Mesenchymal stem cell (in vitro differentiated cells and primary cell): Measurements from ENCODE around the gene SNX22.

Experiments
- DNase-seq: peaks from one replicate; pipeline ENCODE4 v3.0.0-alpha.2; 2013
- H2AFZ ChIP-seq: one replicate; pipeline ENCODE4 v1.6.1; 2013; ENCODE audit warnings: low read depth, mild to moderate bottlenecking, control low read depth, inconsistent platforms, low read length, moderate library complexity
- H2AK5ac ChIP-seq: 2 replicates; pipeline ENCODE4 v1.6.1; 2013; ENCODE audit warnings: low read length, moderate library complexity, mild to moderate bottlenecking, inconsistent platforms; ENCODE audit not compliant: severe bottlenecking
- H2BK120ac ChIP-seq: one replicate; pipeline ENCODE4 v1.6.1; 2013; ENCODE audit warnings: low read depth, mild to moderate bottlenecking, inconsistent platforms, low read length, moderate library complexity
- H2BK12ac ChIP-seq, 2 experiments: one replicate each; pipeline ENCODE4 v1.6.1; 2013; ENCODE audit warnings: inconsistent platforms in 2 of 2, low read length in 2 of 2, mild to moderate bottlenecking in 2 of 2, moderate library complexity in 2 of 2, control low read depth in 1 of 2
- H2BK15ac ChIP-seq: one replicate; pipeline ENCODE4 v1.6.1; 2013; ENCODE audit warnings: mild to moderate bottlenecking, low read depth, inconsistent platforms; ENCODE audit not compliant: poor library complexity, severe bottlenecking
- H2BK5ac ChIP-seq: 2 replicates; pipeline ENCODE4 v1.6.1; 2013; ENCODE audit warnings: low read depth, mild to moderate bottlenecking, low read length, control low read depth, inconsistent platforms; ENCODE audit not compliant: poor library complexity, severe bottlenecking
- H3K14ac ChIP-seq, 2 experiments: one replicate each; pipeline ENCODE4 v1.6.1; 2013; ENCODE audit warnings: inconsistent platforms in 2 of 2, low read length in 2 of 2, control low read depth in 1 of 2, mild to moderate bottlenecking in 1 of 2, moderate library complexity in 1 of 2
- H3K18ac ChIP-seq, 2 experiments: one replicate each; pipeline ENCODE4 v1.6.1; 2013; ENCODE audit warnings: inconsistent platforms in 2 of 2, low read length in 2 of 2, control low read depth in 1 of 2, low read depth in 1 of 2, mild to moderate bottlenecking in 1 of 2
- H3K23ac ChIP-seq, 2 experiments: one replicate each; pipeline ENCODE4 v1.6.1; 2013; ENCODE audit warnings: inconsistent platforms in 2 of 2, low read length in 2 of 2, mild to moderate bottlenecking in 2 of 2, moderate library complexity in 2 of 2, control low read depth in 1 of 2
- H3K27ac ChIP-seq: 2 replicates; pipeline ENCODE4 v1.5.1; 2013; ENCODE audit warnings: mild to moderate bottlenecking, moderate library complexity, low read length, control low read depth, inconsistent platforms; ENCODE audit not compliant: poor library complexity, severe bottlenecking
- H3K27me3 ChIP-seq, 2 experiments: 2 replicates each; pipeline versions ENCODE4 v1.6.1 to v1.7.0; 2013; ENCODE audit warnings: low read length in 2 of 2, mild to moderate bottlenecking in 2 of 2, moderate library complexity in 2 of 2, control low read depth in 1 of 2, inconsistent platforms in 1 of 2; ENCODE audit not compliant: control insufficient read depth in 1 of 2, insufficient read depth in 1 of 2
- H3K36me3 ChIP-seq, 2 experiments: 2 replicates each; pipeline versions ENCODE4 v1.6.1 to v1.7.0; 2013; ENCODE audit warnings: low read length in 2 of 2, control low read depth in 1 of 2, inconsistent platforms in 1 of 2, low read depth in 1 of 2, mild to moderate bottlenecking in 1 of 2; ENCODE audit not compliant: insufficient read depth in 2 of 2, control insufficient read depth in 1 of 2
- H3K4ac ChIP-seq, 2 experiments: one replicate each; pipeline ENCODE4 v1.6.1; 2013; ENCODE audit warnings: inconsistent platforms in 2 of 2, low read length in 2 of 2, mild to moderate bottlenecking in 2 of 2, moderate library complexity in 2 of 2, control low read depth in 1 of 2, low read depth in 1 of 2
- H3K4me1 ChIP-seq: 2 replicates; pipeline ENCODE4 v1.6.1; 2013; ENCODE audit warnings: low read depth, low read length, control low read depth; ENCODE audit not compliant: control insufficient read depth, insufficient read depth
- H3K4me2 ChIP-seq: 2 replicates; pipeline ENCODE4 v1.6.1; 2013; ENCODE audit warnings: low read length, mild to moderate bottlenecking, inconsistent platforms; ENCODE audit not compliant: poor library complexity, severe bottlenecking
- H3K4me3 ChIP-seq, 2 experiments: 2 replicates each; pipeline versions ENCODE4 v1.5.1 to v1.7.0; 2013; ENCODE audit warnings: low read length in 2 of 2, mild to moderate bottlenecking in 2 of 2, control low read depth in 1 of 2, low read depth in 1 of 2; ENCODE audit not compliant: insufficient read depth in 1 of 2
- H3K79me1 ChIP-seq: replicated peaks from 2 replicates; pipeline ENCODE4 v1.6.1; 2013; ENCODE audit warnings: mild to moderate bottlenecking, control low read depth, low read length, inconsistent platforms; ENCODE audit not compliant: poor library complexity, severe bottlenecking
- H3K9ac ChIP-seq: 2 replicates; pipeline ENCODE4 v1.7.0; 2013; ENCODE audit warnings: mild to moderate bottlenecking, low read length, moderate library complexity
- H3K9me3 ChIP-seq: 2 replicates; pipeline ENCODE4 v1.7.0; 2013; ENCODE audit warnings: mild to moderate bottlenecking, low read length; ENCODE audit not compliant: control insufficient read depth
- H4K8ac ChIP-seq: one replicate; pipeline ENCODE4 v1.6.1; 2013; ENCODE audit warnings: inconsistent platforms, mild to moderate bottlenecking, low read length, moderate library complexity
- H4K91ac ChIP-seq: one replicate; pipeline ENCODE4 v1.6.1; 2013; ENCODE audit warnings: mild to moderate bottlenecking, low read length, inconsistent platforms
- WGBS: methylation state at CpG from one replicate; pipeline ENCODE4 v1.1.7; 2013; ENCODE audit warnings: mixed read lengths; 5-methylcytosine and 5-hydroxymethylcytosine counted together

Gene SNX22

DNA sequence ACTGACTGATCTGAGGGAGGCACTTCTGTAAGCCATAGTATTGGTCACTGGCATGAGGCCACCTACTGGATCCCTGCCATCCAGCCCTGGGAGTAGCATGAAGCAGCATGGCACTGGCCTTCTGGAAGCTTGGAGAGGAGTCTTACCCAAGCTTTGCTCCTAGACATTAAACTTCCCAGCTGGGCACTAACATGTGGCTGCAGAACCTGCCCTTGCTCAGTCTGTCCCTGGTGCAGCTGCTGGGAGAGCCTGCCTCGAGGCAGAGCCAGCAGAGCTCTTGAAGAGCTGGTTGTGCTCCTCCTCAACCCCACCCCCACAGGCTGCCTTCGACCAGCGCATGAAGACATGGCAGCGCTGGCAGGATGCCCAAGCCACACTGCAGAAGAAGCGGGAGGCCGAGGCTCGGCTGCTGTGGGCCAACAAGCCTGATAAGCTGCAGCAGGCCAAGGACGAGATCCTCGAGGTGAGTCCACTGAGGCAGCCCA lies 17.1 kb upstream of the SNX22 start:
- Histone ChIP-seq H3K27me3 (no peaks in the 10 kb centered on the region), H4K8ac (no peak overlapping the region), H3K27ac (no peak overlapping the region), H3K4ac (no peak overlapping the region), H2BK12ac (no peak overlapping the region), H3K79me1 (peaks cover 20% of the 10 kb centered on the region), H2BK120ac (no peak overlapping the region), H2BK15ac (no peak overlapping the region), H3K9me3 (no peaks in the 10 kb centered on the region), H3K23ac (no peak overlapping the region), H2BK5ac (no peak overlapping the region), H2AFZ (no peak overlapping the region), H3K14ac (no peak overlapping the region), H2AK5ac (no peak overlapping the region), H3K9ac (no peak overlapping the region), H3K4me2 (no peak overlapping the region), H3K4me3 (no peak overlapping the region), H3K36me3 (peaks cover 77 to 87% of the 10 kb centered on the region in 2 experiments), H4K91ac (no peak overlapping the region), H3K18ac (no peak overlapping the region), H3K4me1 (peaks cover 10% of the 10 kb centered on the region)
- WGBS: 96% methylated on average over 9 of the region's 9 CpGs
- DNase-seq: no peak

DNA sequence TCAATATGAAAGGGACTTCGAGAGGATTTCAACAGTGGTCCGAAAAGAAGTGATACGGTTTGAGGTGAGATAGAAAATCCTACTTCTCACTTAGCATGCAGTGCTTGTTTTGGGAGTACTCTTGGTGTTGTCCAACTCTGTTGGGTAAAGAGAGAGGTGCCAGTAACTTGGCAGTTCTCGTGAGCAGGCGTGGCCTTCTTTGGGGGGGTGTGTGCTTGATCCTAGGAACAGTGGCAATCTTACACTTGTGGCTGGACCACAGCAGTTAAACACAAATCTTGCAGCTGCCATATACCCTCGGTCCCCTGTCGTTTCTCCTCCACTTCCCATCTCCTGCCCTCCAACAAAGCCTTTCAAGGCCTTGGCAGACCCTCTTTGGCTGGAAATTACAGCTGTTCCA lies 15.2 kb upstream of the SNX22 start:
- DNase-seq: no peak
- H3K36me3 ChIP-seq: peaks cover 66 to 79% of the 10 kb centered on the region in 2 experiments
- H2AK5ac ChIP-seq: no peak overlapping the region
- no peak overlapping the region for H3K27ac ChIP-seq
- no peak overlapping the region for H3K14ac ChIP-seq
- H3K4me3 ChIP-seq: no peak overlapping the region
- H3K4me1 ChIP-seq: peaks cover 10% of the 10 kb centered on the region
- H2BK120ac ChIP-seq: no peak overlapping the region
- H4K8ac ChIP-seq: no peak overlapping the region
- H3K9me3 ChIP-seq: no peaks in the 10 kb centered on the region
- H3K79me1 ChIP-seq: peaks cover 23% of the 10 kb centered on the region
- H3K18ac ChIP-seq: no peak overlapping the region
- no peaks in the 10 kb centered on the region for H3K27me3 ChIP-seq
- no peak overlapping the region for H2BK5ac ChIP-seq
- H3K23ac ChIP-seq: no peak overlapping the region
- no peak overlapping the region for H3K4ac ChIP-seq
- H4K91ac ChIP-seq: no peak overlapping the region
- H2BK12ac ChIP-seq: no peak overlapping the region
- H3K9ac ChIP-seq: no peak overlapping the region
- no peak overlapping the region for H3K4me2 ChIP-seq
- H2AFZ ChIP-seq: no peak overlapping the region
- WGBS: 97% methylated on average over 5 of the region's 7 CpGs
- H2BK15ac ChIP-seq: no peak overlapping the region

DNA sequence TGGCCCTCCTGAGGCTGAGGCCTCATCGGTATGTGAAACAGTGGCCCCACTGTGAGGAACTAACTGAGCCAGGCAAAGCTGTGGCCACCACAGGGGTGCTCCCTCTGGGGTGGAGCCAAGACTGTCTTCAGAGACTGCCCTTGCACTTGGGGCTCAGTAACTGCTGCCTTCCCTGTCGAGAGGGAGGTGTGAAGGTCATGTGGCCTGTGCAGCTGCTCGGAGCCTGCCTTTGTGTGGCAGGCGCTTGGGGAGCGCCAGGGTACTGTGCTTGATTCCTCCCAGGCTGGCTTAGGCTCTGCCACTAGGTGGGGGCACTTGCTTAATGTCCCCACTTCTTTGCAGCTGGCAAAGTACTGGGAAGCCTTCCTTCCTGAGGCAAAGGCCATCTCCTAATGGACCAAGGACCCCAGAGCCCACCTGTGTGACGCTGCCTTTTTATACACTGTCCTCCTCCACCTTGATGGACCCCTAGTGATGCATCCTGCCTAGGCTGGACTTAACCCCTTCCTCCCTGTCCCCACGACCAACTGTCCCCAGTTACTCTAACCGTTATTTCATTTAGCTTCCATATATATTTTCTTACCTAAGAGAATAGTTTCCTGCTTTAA lies 14.2 kb upstream of the SNX22 start:
- Histone ChIP-seq H3K27ac (no peak overlapping the region), H2BK15ac (no peak overlapping the region), H2BK120ac (no peak overlapping the region), H3K9me3 (no peaks in the 10 kb centered on the region), H3K27me3 (no peaks in the 10 kb centered on the region), H3K14ac (no peak overlapping the region), H2BK5ac (no peak overlapping the region), H2AFZ (no peak overlapping the region), H2AK5ac (no peak overlapping the region), H3K4me2 (no peak overlapping the region), H3K4ac (no peak overlapping the region), H3K36me3 (peaks cover 65 to 79% of the 10 kb centered on the region in 2 experiments), H3K23ac (no peak overlapping the region), H4K8ac (no peak overlapping the region), H3K4me1 (peaks cover 10% of the 10 kb centered on the region), H3K18ac (no peak overlapping the region), H3K79me1 (peaks cover 22% of the 10 kb centered on the region), H3K9ac (no peak overlapping the region), H3K4me3 (no peak overlapping the region), H2BK12ac (no peak overlapping the region), H4K91ac (no peak overlapping the region)
- DNase-seq: no peak
- WGBS: 88% methylated on average over 6 of the region's 8 CpGs

DNA sequence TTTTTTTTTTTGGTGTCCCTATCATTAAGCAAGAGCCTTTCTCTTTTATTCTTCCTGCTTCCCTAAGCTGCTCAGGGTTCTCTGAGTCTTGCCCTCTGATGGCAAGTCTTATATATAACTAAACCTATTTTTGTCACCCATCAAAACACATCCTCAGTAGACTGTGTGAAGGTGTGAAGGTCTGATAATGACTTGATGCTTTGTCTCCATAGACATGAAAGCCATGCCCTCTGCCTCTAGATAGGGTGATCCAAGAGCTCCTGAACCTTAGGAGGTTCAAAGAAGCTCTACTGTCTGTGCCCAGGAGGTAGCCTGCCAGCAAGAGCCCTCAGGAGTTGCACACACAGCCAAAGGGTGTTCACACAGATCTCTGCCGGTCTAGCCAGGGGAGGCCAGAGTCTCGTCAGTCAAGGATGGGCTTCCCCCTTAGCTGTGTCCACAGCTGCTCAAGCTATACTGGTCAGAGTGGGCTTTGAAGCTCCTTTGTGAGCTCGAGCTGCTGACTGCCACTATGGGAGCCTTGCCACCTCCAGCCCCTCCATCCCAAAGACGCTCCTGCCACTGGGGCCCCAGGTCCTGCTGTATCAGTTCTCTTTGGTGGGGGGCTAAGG lies 13.1 kb upstream of the SNX22 start:
- WGBS: 91% methylated on average over 3 of the region's 4 CpGs
- H3K23ac ChIP-seq: no peak overlapping the region
- H2BK120ac ChIP-seq: no peak overlapping the region
- H2BK12ac ChIP-seq: no peak overlapping the region
- H4K91ac ChIP-seq: no peak overlapping the region
- H2BK5ac ChIP-seq: no peak overlapping the region
- H2AK5ac ChIP-seq: no peak overlapping the region
- no peak for DNase-seq
- peaks cover 61 to 80% of the 10 kb centered on the region in 2 experiments for H3K36me3 ChIP-seq
- peaks cover 11% of the 10 kb centered on the region for H3K4me1 ChIP-seq
- peaks cover 14% of the 10 kb centered on the region for H3K79me1 ChIP-seq
- no peak overlapping the region for H3K9ac ChIP-seq
- H3K4ac ChIP-seq: no peak overlapping the region
- no peak overlapping the region for H3K18ac ChIP-seq
- no peak overlapping the region for H3K27ac ChIP-seq
- no peak overlapping the region for H3K4me3 ChIP-seq
- H3K4me2 ChIP-seq: no peak overlapping the region
- H3K14ac ChIP-seq: no peak overlapping the region
- no peaks in the 10 kb centered on the region for H3K9me3 ChIP-seq
- peak overlapping the region; percentile 31 for H2BK15ac ChIP-seq
- H3K27me3 ChIP-seq: no peaks in the 10 kb centered on the region
- H2AFZ ChIP-seq: no peak overlapping the region
- no peak overlapping the region for H4K8ac ChIP-seq
